Spleen (tissue), 7 donors: ENCODE measurements around the gene ADGRE1.

Experiments
- POLR2A ChIP-seq, 3 donors: fragments of 450-650 bp; IDR thresholded peaks; one replicate each; pipeline ENCODE4 v1.5.1; 2017; ENCODE audit warnings: antibody characterized with exemption in 3 of 3, mild to moderate bottlenecking in 1 of 3
- TF ChIP-seq, protein P1 (sequence below), 11 experiments: fragments of 200-600 bp in 7 of 11; fragments of 450-650 bp in 4 of 11; sonication (generic) in 4 of 11; IDR thresholded peaks in 8 of 11; conservative IDR thresholded peaks in 3 of 11; 1 replicate in 7 of 11; 2 replicates in 4 of 11; pipeline versions ENCODE4 v1.4.0 to v1.8.0; 2016 to 2021; ENCODE audit warnings: antibody characterized with exemption in 11 of 11, inconsistent platforms in 4 of 11, mild to moderate bottlenecking in 1 of 11
- donor health status: DM: no; HTN: no; CAD: no; lungs with moderate emphysema.
- donor health status: DM: no; HTN: no; CAD: no.
- donor health status: DM: no; HTN: no; CAD: no.

DNA sequence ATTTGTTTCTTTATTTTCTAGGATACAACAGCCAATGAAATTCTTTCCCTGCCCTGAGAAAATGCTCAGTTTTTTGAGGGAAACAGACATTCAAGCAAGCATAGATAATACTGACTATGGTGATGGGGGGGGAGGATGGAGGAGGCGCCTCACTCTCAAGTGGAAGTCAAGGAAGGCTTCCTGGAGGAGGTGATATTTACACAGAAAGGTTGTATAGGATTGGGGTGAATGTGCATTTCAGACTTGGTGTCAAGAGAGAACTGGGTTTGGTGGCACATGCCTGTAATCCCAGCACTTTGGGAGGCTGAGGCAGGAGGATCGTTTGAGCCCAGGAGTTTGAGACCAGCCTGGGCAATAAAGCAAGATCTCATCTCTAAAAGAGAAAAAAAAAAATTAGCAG is 12.2 kb upstream of the ADGRE1 start:
- TF ChIP-seq, protein P1, sequence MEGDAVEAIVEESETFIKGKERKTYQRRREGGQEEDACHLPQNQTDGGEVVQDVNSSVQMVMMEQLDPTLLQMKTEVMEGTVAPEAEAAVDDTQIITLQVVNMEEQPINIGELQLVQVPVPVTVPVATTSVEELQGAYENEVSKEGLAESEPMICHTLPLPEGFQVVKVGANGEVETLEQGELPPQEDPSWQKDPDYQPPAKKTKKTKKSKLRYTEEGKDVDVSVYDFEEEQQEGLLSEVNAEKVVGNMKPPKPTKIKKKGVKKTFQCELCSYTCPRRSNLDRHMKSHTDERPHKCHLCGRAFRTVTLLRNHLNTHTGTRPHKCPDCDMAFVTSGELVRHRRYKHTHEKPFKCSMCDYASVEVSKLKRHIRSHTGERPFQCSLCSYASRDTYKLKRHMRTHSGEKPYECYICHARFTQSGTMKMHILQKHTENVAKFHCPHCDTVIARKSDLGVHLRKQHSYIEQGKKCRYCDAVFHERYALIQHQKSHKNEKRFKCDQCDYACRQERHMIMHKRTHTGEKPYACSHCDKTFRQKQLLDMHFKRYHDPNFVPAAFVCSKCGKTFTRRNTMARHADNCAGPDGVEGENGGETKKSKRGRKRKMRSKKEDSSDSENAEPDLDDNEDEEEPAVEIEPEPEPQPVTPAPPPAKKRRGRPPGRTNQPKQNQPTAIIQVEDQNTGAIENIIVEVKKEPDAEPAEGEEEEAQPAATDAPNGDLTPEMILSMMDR (IDR thresholded peaks at IDR 0.05 in 8 of 11, conservative IDR thresholded peaks at IDR 0.05 in 3 of 11), result no peak
- TF ChIP-seq POLR2A (IDR thresholded peaks at IDR 0.05), result no peak
